ENCODE data around the gene KLRG1.

KLRG1 gene

DNA sequence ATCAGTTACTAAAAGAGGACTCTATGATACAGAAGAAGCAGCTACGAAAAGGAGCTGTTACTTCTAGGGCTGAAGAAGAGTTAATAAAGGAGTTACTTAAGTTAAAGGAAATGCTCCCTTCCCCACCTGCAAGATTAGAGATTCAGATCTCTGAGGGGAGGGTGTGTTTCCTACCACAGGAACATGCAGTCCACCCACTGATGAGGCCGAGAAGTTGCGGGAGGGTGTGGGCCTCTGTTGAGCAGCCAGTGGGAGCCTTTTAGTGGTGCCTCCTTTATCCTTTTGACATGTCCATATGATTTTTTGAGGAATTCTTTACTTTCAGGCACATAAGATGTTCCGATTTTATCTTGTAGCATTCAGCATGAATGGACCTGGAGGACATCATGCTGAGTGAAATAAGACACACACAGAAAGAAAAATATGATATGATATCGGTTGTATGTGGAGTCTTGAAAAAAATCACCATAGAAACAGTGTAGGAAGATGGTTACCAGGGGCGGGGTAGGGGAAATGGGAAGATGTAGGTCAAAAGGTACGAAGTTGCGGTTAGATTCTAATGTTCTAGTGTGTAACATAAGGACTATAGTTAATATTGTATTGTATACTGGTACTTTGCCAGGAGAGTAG is 35.5 kb upstream of the KLRG1 start:
- Histone ChIP-seq H3K27ac (ENCODE audit: low read depth, low read length) (no peak overlapping the region), H3K27me3 (ENCODE audit: control insufficient read depth in 1 of 2, insufficient read depth in 2 of 2, low read length in 2 of 2) (no peaks in the 10 kb centered on the region), H3K36me3 (ENCODE audit: insufficient read depth, low read length) (no peaks in the 10 kb centered on the region), H3K9ac (ENCODE audit: low read length) (no peak overlapping the region), H3K4me1 (ENCODE audit: insufficient read depth, low read length) (peaks cover 11% of the 10 kb centered on the region), H3K4me3 (ENCODE audit: low read depth in 1 of 2, low read length in 2 of 2) (no peak overlapping the region), H3K9me3 (ENCODE audit: low read length) (no peaks in the 10 kb centered on the region)

DNA sequence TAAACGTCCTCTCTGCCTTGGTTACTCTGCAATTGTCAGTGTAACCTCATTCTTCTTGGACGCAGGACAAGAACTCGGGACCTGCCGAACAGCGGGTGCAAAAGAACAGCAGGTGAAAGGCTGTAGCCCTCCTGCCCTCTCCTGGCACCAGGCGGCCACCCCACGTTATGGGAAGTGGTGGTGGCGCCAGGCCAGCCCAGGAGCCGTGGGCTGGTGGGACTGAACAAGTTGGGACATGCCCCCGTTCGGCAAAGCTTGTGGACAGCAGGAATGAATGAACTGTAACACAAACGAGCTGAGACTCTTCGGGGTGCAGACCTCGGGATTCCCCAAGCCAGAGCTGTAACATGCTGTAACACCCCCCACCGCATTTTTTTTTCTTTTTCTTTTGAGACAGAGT is 33.3 kb upstream of the KLRG1 start:
- Histone ChIP-seq H3K9me3 (ENCODE audit: low read length) (no peaks in the 10 kb centered on the region), H3K9ac (ENCODE audit: low read length) (no peak overlapping the region), H3K27ac (ENCODE audit: low read depth, low read length) (no peak overlapping the region), H3K36me3 (ENCODE audit: insufficient read depth, low read length) (no peaks in the 10 kb centered on the region), H3K4me1 (ENCODE audit: insufficient read depth, low read length) (peaks cover 6% of the 10 kb centered on the region), H3K27me3 (ENCODE audit: control insufficient read depth in 1 of 2, insufficient read depth in 2 of 2, low read length in 2 of 2) (no peaks in the 10 kb centered on the region), H3K4me3 (ENCODE audit: low read depth in 1 of 2, low read length in 2 of 2) (no peak overlapping the region)

- Histone ChIP-seq H3K9me3 (ENCODE audit: low read length) (no peaks in the 10 kb centered on the region), H3K27ac (ENCODE audit: low read depth, low read length) (no peak overlapping the region), H3K9ac (ENCODE audit: low read length) (no peak overlapping the region)
Measured at GRCh38 chr12:8956772-8957171, 32.6 kb upstream of the KLRG1 start.

DNA sequence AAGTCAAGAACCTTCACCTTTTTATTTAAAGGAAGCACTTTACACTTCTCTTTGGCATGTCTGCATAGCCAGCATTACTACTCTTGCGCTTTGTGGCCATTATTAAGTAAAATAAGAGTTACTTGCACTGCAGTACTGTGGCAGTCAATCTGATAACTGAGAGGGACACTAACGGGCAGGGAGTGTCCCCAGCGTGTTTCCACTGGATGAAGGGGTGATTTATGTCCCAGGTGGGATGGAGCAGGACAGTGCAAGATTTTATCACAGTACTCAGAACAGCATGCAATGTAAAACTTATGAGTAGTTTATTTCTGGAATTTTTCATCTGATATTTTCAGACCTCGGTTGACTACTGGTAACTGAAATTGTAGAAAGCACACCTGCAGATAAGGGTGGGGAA is 31.8 kb upstream of the KLRG1 start:
- Histone ChIP-seq H3K36me3 (ENCODE audit: insufficient read depth, low read length) (no peaks in the 10 kb centered on the region), H3K27ac (ENCODE audit: low read depth, low read length) (no peak overlapping the region), H3K9me3 (ENCODE audit: low read length) (no peaks in the 10 kb centered on the region), H3K4me3 (ENCODE audit: low read depth in 1 of 2, low read length in 2 of 2) (no peak overlapping the region), H3K27me3 (ENCODE audit: control insufficient read depth in 1 of 2, insufficient read depth in 2 of 2, low read length in 2 of 2) (no peaks in the 10 kb centered on the region), H3K4me1 (ENCODE audit: insufficient read depth, low read length) (no peaks in the 10 kb centered on the region), H3K9ac (ENCODE audit: low read length) (no peak overlapping the region)

More at GRCh38 chr12:8956772-8957171, 32.6 kb upstream of the KLRG1 start:
- Histone ChIP-seq H3K4me3 (ENCODE audit: low read depth in 1 of 2, low read length in 2 of 2) (no peak overlapping the region), H3K36me3 (ENCODE audit: insufficient read depth, low read length) (no peaks in the 10 kb centered on the region), H3K27me3 (ENCODE audit: control insufficient read depth in 1 of 2, insufficient read depth in 2 of 2, low read length in 2 of 2) (no peaks in the 10 kb centered on the region), H3K4me1 (ENCODE audit: insufficient read depth, low read length) (no peaks in the 10 kb centered on the region)

- Histone ChIP-seq H3K4me3 (ENCODE audit: low read depth in 1 of 2, low read length in 2 of 2) (no peak overlapping the region), H3K9ac (ENCODE audit: low read length) (no peak overlapping the region), H3K27me3 (ENCODE audit: control insufficient read depth in 1 of 2, insufficient read depth in 2 of 2, low read length in 2 of 2) (no peaks in the 10 kb centered on the region), H3K9me3 (ENCODE audit: low read length) (no peaks in the 10 kb centered on the region), H3K27ac (ENCODE audit: low read depth, low read length) (no peak overlapping the region), H3K4me1 (ENCODE audit: insufficient read depth, low read length) (no peaks in the 10 kb centered on the region), H3K36me3 (ENCODE audit: insufficient read depth, low read length) (no peaks in the 10 kb centered on the region)
Measured at GRCh38 chr12:8958066-8958465, 31.3 kb upstream of the KLRG1 start.

GRCh38 chr12:8960176-8960575 is 29.2 kb upstream of the KLRG1 start:
- Histone ChIP-seq H3K9ac (ENCODE audit: low read length) (no peak overlapping the region), H3K36me3 (ENCODE audit: insufficient read depth, low read length) (no peaks in the 10 kb centered on the region), H3K27ac (ENCODE audit: low read depth, low read length) (no peak overlapping the region), H3K9me3 (ENCODE audit: low read length) (no peaks in the 10 kb centered on the region), H3K4me3 (ENCODE audit: low read depth in 1 of 2, low read length in 2 of 2) (no peak overlapping the region), H3K27me3 (ENCODE audit: control insufficient read depth in 1 of 2, insufficient read depth in 2 of 2, low read length in 2 of 2) (no peaks in the 10 kb centered on the region), H3K4me1 (ENCODE audit: insufficient read depth, low read length) (no peaks in the 10 kb centered on the region)

DNA sequence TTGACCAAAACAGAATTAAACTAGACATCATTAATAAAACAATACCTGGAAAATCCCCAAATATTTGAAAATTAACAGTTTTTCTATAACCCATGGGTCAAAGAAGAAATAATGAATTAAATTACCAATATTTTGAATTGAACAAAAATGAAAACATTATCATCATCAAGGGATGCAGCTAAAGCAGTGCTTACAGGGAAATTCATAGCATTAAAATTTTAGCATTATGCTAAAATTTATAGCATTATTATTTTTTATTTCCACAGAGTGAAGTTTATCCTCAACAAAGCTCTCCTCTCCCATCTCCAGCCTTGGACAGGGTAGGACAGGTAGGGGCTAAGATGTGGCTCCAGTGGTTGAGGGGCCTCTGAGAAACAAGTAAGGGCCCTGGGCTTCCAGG is 20.6 kb upstream of the KLRG1 start:
- H3K27ac ChIP-seq (ENCODE audit: low read depth, low read length), result no peak overlapping the region
- no peak overlapping the region for H3K9ac ChIP-seq (ENCODE audit: low read length)
- no peaks in the 10 kb centered on the region for H3K27me3 ChIP-seq (ENCODE audit: control insufficient read depth in 1 of 2, insufficient read depth in 2 of 2, low read length in 2 of 2)
- no peak overlapping the region for H3K4me3 ChIP-seq (ENCODE audit: low read depth in 1 of 2, low read length in 2 of 2)
- H3K36me3 ChIP-seq (ENCODE audit: insufficient read depth, low read length), result no peaks in the 10 kb centered on the region
- H3K9me3 ChIP-seq (ENCODE audit: low read length), result no peaks in the 10 kb centered on the region
- H3K4me1 ChIP-seq (ENCODE audit: insufficient read depth, low read length), result no peaks in the 10 kb centered on the region

DNA sequence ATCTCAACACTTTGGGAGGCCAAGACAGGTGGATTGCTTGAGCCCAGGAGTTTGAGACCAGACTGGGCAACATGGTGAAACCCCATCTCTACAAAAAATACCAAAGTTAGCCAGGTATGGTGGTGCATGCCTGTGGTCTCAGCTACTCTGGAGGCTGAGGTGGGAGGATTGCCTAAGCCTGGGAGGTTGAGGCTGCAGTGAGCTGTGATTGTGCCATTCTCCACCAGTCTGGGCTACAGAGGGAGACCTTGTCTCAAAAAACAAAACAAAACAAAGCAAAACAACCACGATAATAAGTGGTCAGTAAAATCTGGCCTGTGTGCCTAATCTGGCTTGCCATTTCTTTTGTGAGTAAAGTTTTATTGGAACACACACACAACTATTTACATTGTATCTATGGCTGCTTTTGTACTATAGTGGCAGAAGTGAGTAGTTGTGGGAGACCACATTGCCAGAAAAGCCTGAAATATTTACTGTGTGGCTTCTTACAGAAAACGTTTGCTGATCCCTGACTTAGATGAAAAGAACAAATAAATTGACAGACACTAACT is 19.4 kb upstream of the KLRG1 start:
- H3K9ac ChIP-seq (ENCODE audit: low read length), result no peak overlapping the region
- no peaks in the 10 kb centered on the region for H3K36me3 ChIP-seq (ENCODE audit: insufficient read depth, low read length)
- no peak overlapping the region for H3K27ac ChIP-seq (ENCODE audit: low read depth, low read length)
- H3K4me3 ChIP-seq (ENCODE audit: low read depth in 1 of 2, low read length in 2 of 2), result no peak overlapping the region
- no peaks in the 10 kb centered on the region for H3K9me3 ChIP-seq (ENCODE audit: low read length)
- no peaks in the 10 kb centered on the region for H3K27me3 ChIP-seq (ENCODE audit: control insufficient read depth in 1 of 2, insufficient read depth in 2 of 2, low read length in 2 of 2)
- H3K4me1 ChIP-seq (ENCODE audit: insufficient read depth, low read length), result no peaks in the 10 kb centered on the region

- H3K27ac ChIP-seq (ENCODE audit: low read depth, low read length), result no peak overlapping the region
- H3K27me3 ChIP-seq (ENCODE audit: control insufficient read depth in 1 of 2, insufficient read depth in 2 of 2, low read length in 2 of 2), result no peaks in the 10 kb centered on the region
- no peaks in the 10 kb centered on the region for H3K4me1 ChIP-seq (ENCODE audit: insufficient read depth, low read length)
- H3K9ac ChIP-seq (ENCODE audit: low read length), result no peak overlapping the region
- no peak overlapping the region for H3K4me3 ChIP-seq (ENCODE audit: low read depth in 1 of 2, low read length in 2 of 2)
- H3K9me3 ChIP-seq (ENCODE audit: low read length), result no peaks in the 10 kb centered on the region
- H3K36me3 ChIP-seq (ENCODE audit: insufficient read depth, low read length), result no peaks in the 10 kb centered on the region
Measured at GRCh38 chr12:8970432-8970831, 18.9 kb upstream of the KLRG1 start.

GRCh38 chr12:8980137-8980536 is 9.2 kb upstream of the KLRG1 start:
- Histone ChIP-seq H3K36me3 (ENCODE audit: insufficient read depth, low read length) (no peaks in the 10 kb centered on the region), H3K9me3 (ENCODE audit: low read length) (peaks cover 5% of the 10 kb centered on the region), H3K27ac (ENCODE audit: low read depth, low read length) (no peak overlapping the region), H3K27me3 (ENCODE audit: control insufficient read depth in 1 of 2, insufficient read depth in 2 of 2, low read length in 2 of 2) (no peaks in the 10 kb centered on the region), H3K4me1 (ENCODE audit: insufficient read depth, low read length) (no peaks in the 10 kb centered on the region), H3K9ac (ENCODE audit: low read length) (no peak overlapping the region), H3K4me3 (ENCODE audit: low read depth in 1 of 2, low read length in 2 of 2) (no peak overlapping the region)

GRCh38 chr12:8985213-8985754 is 4.1 kb upstream of the KLRG1 start:
- no peak overlapping the region for H3K9ac ChIP-seq (ENCODE audit: low read length)
- peaks cover 3% of the 10 kb centered on the region for H3K9me3 ChIP-seq (ENCODE audit: low read length)
- H3K27me3 ChIP-seq (ENCODE audit: control insufficient read depth in 1 of 2, insufficient read depth in 2 of 2, low read length in 2 of 2), result no peaks in the 10 kb centered on the region
- no peak overlapping the region for H3K27ac ChIP-seq (ENCODE audit: low read depth, low read length)
- peaks cover 3% of the 10 kb centered on the region for H3K4me1 ChIP-seq (ENCODE audit: insufficient read depth, low read length)
- H3K36me3 ChIP-seq (ENCODE audit: insufficient read depth, low read length), result no peaks in the 10 kb centered on the region
- no peak overlapping the region for H3K4me3 ChIP-seq (ENCODE audit: low read depth in 1 of 2, low read length in 2 of 2)

- no peak overlapping the region for H3K27ac ChIP-seq (ENCODE audit: low read depth, low read length)
- H3K4me1 ChIP-seq (ENCODE audit: insufficient read depth, low read length), result peaks cover 3% of the 10 kb centered on the region
- H3K27me3 ChIP-seq (ENCODE audit: control insufficient read depth in 1 of 2, insufficient read depth in 2 of 2, low read length in 2 of 2), result no peaks in the 10 kb centered on the region
- no peaks in the 10 kb centered on the region for H3K36me3 ChIP-seq (ENCODE audit: insufficient read depth, low read length)
- no peak overlapping the region for H3K4me3 ChIP-seq (ENCODE audit: low read depth in 1 of 2, low read length in 2 of 2)
- no peak overlapping the region for H3K9ac ChIP-seq (ENCODE audit: low read length)
- no peaks in the 10 kb centered on the region for H3K9me3 ChIP-seq (ENCODE audit: low read length)
Measured at GRCh38 chr12:8987163-8987562, 2.2 kb upstream of the KLRG1 start.

Measured in muscle layer of colon (tissue), 2 donors.